GM12892 (cell line): ENCODE data around the gene FCN1.

Source experiments
- POLR2A ChIP-seq: IDR thresholded peaks from 2 replicates; pipeline ENCODE4 v1.6.1; 2011; ENCODE audit warnings: low read depth, low read length, control low read depth
- POLR2AphosphoS5 ChIP-seq: IDR thresholded peaks from 2 replicates; pipeline ENCODE4 v1.6.1; 2011; ENCODE audit warnings: low read depth, low read length, control low read depth

DNA sequence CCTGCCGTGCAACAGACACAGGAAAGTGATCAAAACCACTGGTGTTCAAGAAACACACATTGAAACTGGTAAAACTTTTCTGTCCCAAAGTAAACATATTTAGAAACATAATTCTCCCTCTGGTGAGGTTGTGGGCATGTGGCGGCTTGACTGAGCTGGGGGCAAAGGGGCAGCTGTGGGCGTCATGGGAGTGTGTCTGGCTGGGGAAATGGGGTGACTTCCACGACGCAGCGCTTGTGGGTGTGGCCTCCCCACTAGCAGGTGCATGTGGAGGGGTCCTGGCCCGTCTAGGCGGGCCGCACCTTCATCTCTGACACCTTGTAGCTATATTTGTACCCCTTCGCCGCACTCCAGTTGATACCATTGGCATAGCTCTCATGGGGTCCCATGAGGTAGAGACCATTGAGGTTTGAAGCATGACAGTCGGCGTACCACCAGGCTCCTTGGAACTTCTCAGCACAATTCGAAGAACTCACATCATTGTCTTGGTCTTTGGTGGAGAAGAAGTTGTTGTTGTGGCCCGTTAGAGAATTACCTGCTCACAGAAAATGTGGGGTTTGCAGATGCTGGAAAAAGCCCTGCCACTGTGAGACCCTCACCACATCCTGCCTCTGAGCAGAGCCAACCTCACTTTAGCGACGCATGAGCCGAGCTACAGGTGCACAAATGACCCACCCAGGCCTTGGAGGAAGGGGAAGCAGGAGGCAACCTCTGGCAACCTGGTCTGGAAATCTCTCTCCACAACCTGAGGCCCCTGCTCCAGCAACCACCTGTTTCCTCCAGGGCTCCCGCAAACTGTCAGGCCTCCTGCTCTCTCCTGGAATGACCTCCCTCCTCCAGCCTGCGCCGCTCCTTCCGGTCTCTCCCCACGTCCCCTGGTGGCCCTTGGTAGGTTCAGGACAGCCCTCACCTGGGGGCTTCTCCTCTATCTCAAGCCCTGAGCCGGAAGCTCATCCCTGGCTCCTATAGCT, 7.9 kb downstream of the FCN1 start:
- TF ChIP-seq POLR2A, result no peak
- TF ChIP-seq POLR2AphosphoS5, result no peak
